Neural cell (in vitro differentiated cells): Measurements from ENCODE around the gene KRT33A. TPM values are rescaled to one million over a fixed set of nuclear protein-coding genes. Genes with fewer than 3 reads are reported as not detected.

Experiments
- H2AFZ ChIP-seq: fragments of 200-600, 300-800 bp; sonication (generic), shearing (Covaris generic); 2 replicates; pipeline ENCODE4 v1.6.0; 2014; ENCODE audit warnings: low read depth, mild to moderate bottlenecking, antibody characterized with exemption, low read length, moderate library complexity
- H3F3A ChIP-seq: fragments of 200-600 bp; shearing (Covaris generic); 2 replicates; pipeline ENCODE4 v1.6.1; 2016; ENCODE audit warnings: mild to moderate bottlenecking, moderate library complexity, mixed read lengths, antibody characterized with exemption, low read length; ENCODE audit not compliant: insufficient read depth, poor library complexity, severe bottlenecking
- H3K27ac ChIP-seq: fragments of 200-600, 300-800 bp; sonication (generic), shearing (Covaris generic); 2 replicates; pipeline ENCODE4 v1.5.1; 2014; ENCODE audit warnings: mild to moderate bottlenecking, low read length, moderate library complexity
- H3K27me3 ChIP-seq: fragments of 300-800, 200-600 bp; sonication (generic), shearing (Covaris generic); 2 replicates; pipeline ENCODE4 v1.6.0; 2014; ENCODE audit warnings: mild to moderate bottlenecking, low read depth, low read length, moderate library complexity; ENCODE audit not compliant: insufficient read depth
- H3K36me3 ChIP-seq: fragments of 300-800, 200-600 bp; sonication (generic), shearing (Covaris generic); 2 replicates; pipeline ENCODE4 v1.5.1; 2014; ENCODE audit warnings: mild to moderate bottlenecking, antibody characterized with exemption, low read length, moderate library complexity; ENCODE audit not compliant: insufficient read depth
- H3K4me2 ChIP-seq: fragments of 300-800, 200-600 bp; sonication (generic), shearing (Covaris generic); 2 replicates; pipeline ENCODE4 v1.6.0; 2014; ENCODE audit warnings: mild to moderate bottlenecking, low read length
- H3K4me3 ChIP-seq: fragments of 300-800, 200-600 bp; sonication (generic), shearing (Covaris generic); 2 replicates; pipeline ENCODE4 v1.5.1; 2014; ENCODE audit warnings: mild to moderate bottlenecking, low read length, moderate library complexity
- H3K79me2 ChIP-seq: fragments of 200-600 bp; shearing (Covaris generic); replicated peaks from 2 replicates; pipeline ENCODE4 v1.6.0; 2014; ENCODE audit warnings: mild to moderate bottlenecking, low read length, moderate library complexity; ENCODE audit not compliant: insufficient read depth
- H3K9ac ChIP-seq: fragments of 300-800, 200-600 bp; sonication (generic), shearing (Covaris generic); 2 replicates; pipeline ENCODE4 v1.6.1; 2016; ENCODE audit warnings: mild to moderate bottlenecking, low read length, mixed read lengths
- H3K9me2 ChIP-seq: fragments of 200-600 bp; shearing (Covaris generic); 2 replicates; pipeline ENCODE4 v1.6.1; 2016; ENCODE audit warnings: mild to moderate bottlenecking, low read length, mixed read lengths; ENCODE audit not compliant: insufficient read depth
- H3K9me3 ChIP-seq: fragments of 200-600, 300-800 bp; sonication (generic), shearing (Covaris generic); 2 replicates; pipeline ENCODE4 v1.6.1; 2016; ENCODE audit warnings: mild to moderate bottlenecking, mixed run types, low read length, moderate library complexity, mixed read lengths
- H4K20me1 ChIP-seq: fragments of 200-600 bp; shearing (Covaris generic); 2 replicates; pipeline ENCODE4 v1.6.1; 2016; ENCODE audit warnings: mild to moderate bottlenecking, mixed run types; ENCODE audit not compliant: insufficient read depth
- CTCF ChIP-seq: fragments of 450-650 bp; IDR thresholded peaks from 2 replicates; pipeline ENCODE4 v1.5.1; 2014; ENCODE audit warnings: antibody characterized with exemption, mild to moderate bottlenecking, moderate library complexity; ENCODE audit not compliant: poor library complexity, severe bottlenecking
- EP300 ChIP-seq: fragments of 450-650 bp; conservative IDR thresholded peaks from 2 replicates; pipeline ENCODE4 v1.6.1; 2014; ENCODE audit warnings: antibody characterized with exemption, mild to moderate bottlenecking, moderate library complexity; ENCODE audit not compliant: poor library complexity, severe bottlenecking
- EZH2 ChIP-seq: fragments of 200-600, 300-800 bp; shearing (Covaris generic), sonication (generic); IDR thresholded peaks from 2 replicates; pipeline ENCODE4 v1.6.1; 2014; ENCODE audit warnings: antibody characterized with exemption, low read length, borderline replicate concordance, mild to moderate bottlenecking; ENCODE audit not compliant: insufficient read depth, poor library complexity, severe bottlenecking
- MXI1 ChIP-seq: fragments of 450-650 bp; conservative IDR thresholded peaks from 2 replicates; pipeline ENCODE4 v1.6.1; 2014; ENCODE audit warnings: antibody characterized with exemption, mild to moderate bottlenecking; ENCODE audit not compliant: poor library complexity, severe bottlenecking
- POLR2AphosphoS5 ChIP-seq: IDR thresholded peaks from 2 replicates; pipeline ENCODE4 v1.6.1; 2012
- RAD21 ChIP-seq: fragments of 450-650 bp; conservative IDR thresholded peaks from 2 replicates; pipeline ENCODE4 v1.6.1; 2014; ENCODE audit warnings: antibody characterized with exemption, mild to moderate bottlenecking, moderate library complexity
- REST ChIP-seq: IDR thresholded peaks from 2 replicates; pipeline ENCODE4 v1.6.1; 2012; ENCODE audit warnings: borderline replicate concordance
- SMC3 ChIP-seq: fragments of 450-650 bp; conservative IDR thresholded peaks from 2 replicates; pipeline ENCODE4 v1.6.1; 2014; ENCODE audit warnings: antibody characterized with exemption, mild to moderate bottlenecking, moderate library complexity; ENCODE audit not compliant: poor library complexity
- TAF1 ChIP-seq: IDR thresholded peaks from 2 replicates; pipeline ENCODE4 v1.6.1; 2012; ENCODE audit warnings: low read depth
- polyA plus RNA-seq: library from polyadenylated mRNA; depleted of rRNA; stranded (reverse); fragments of >200 nt; gene quantifications from 2 replicates; pipeline ENCODE4 v1.2.3, GENCODE V29; 2014

Gene KRT33A
- polyA plus RNA-seq, 1 donor from 2014 or later = not detected

GRCh38 chr17:41326173-41327145, 24.2 kb downstream of the KRT33A start:
- TF ChIP-seq TAF1 (no peak), POLR2AphosphoS5 (no peak), EZH2 (no peak), CTCF (no peak), SMC3 (no peak), MXI1 (no peak), RAD21 (no peak), EP300 (no peak), REST (no peak)
- H3K4me3 ChIP-seq = no peak overlapping the region
- H3K9ac ChIP-seq = no peak overlapping the region
- H3K36me3 ChIP-seq = no peaks in the 10 kb centered on the region
- no peak overlapping the region for H3K27ac ChIP-seq
- no peak overlapping the region for H2AFZ ChIP-seq
- H3K79me2 ChIP-seq = no peaks in the 10 kb centered on the region
- no peaks in the 10 kb centered on the region for H3F3A ChIP-seq
- no peaks in the 10 kb centered on the region for H3K27me3 ChIP-seq
- H3K9me2 ChIP-seq = no peaks in the 10 kb centered on the region
- no peak overlapping the region for H3K4me2 ChIP-seq
- H4K20me1 ChIP-seq = no peaks in the 10 kb centered on the region
- no peaks in the 10 kb centered on the region for H3K9me3 ChIP-seq

- H3K36me3 ChIP-seq = no peaks in the 10 kb centered on the region
- H3K4me3 ChIP-seq = no peak overlapping the region
- no peaks in the 10 kb centered on the region for H3K9me2 ChIP-seq
- no peak for TF ChIP-seq MXI1
- TF ChIP-seq EP300 = no peak
- no peak for TF ChIP-seq SMC3
- TF ChIP-seq CTCF = no peak
- no peak for TF ChIP-seq POLR2AphosphoS5
- no peak for TF ChIP-seq RAD21
- TF ChIP-seq EZH2 = no peak
- no peak for TF ChIP-seq REST
- no peak for TF ChIP-seq TAF1
- no peak overlapping the region for H2AFZ ChIP-seq
- H4K20me1 ChIP-seq = no peaks in the 10 kb centered on the region
- H3F3A ChIP-seq = no peaks in the 10 kb centered on the region
- H3K9ac ChIP-seq = no peak overlapping the region
- H3K27ac ChIP-seq = no peak overlapping the region
- H3K4me2 ChIP-seq = no peak overlapping the region
- H3K9me3 ChIP-seq = no peaks in the 10 kb centered on the region
- H3K79me2 ChIP-seq = no peaks in the 10 kb centered on the region
- H3K27me3 ChIP-seq = no peaks in the 10 kb centered on the region
These were observed 25.0 kb downstream of the KRT33A start for GRCh38 chr17:41325611-41326010.
